Astrocyte (in vitro differentiated cells and primary cell): Measurements from ENCODE around the gene CRYBG1.

Experiments used
- CTCF ChIP-seq: IDR thresholded peaks from 2 replicates; pipeline ENCODE4 v1.5.1; 2011; ENCODE audit warnings: low read depth, mild to moderate bottlenecking, inconsistent platforms, low read length, moderate library complexity; ENCODE audit not compliant: insufficient read depth
- EZH2 ChIP-seq: IDR thresholded peaks from 2 replicates; pipeline ENCODE4 v1.6.1; 2012; ENCODE audit warnings: mild to moderate bottlenecking, low read length, inconsistent platforms; ENCODE audit not compliant: insufficient read depth

GRCh38 chr6:106561686-106562405, 201.3 kb downstream of the CRYBG1 start:
- TF ChIP-seq CTCF: no peak
- no peak for TF ChIP-seq EZH2
